ENCODE measurements around the gene CLOCK.
A peak's percentile ranks its signal among the peaks of the same experiment; 100 is the strongest.

Gene CLOCK

GRCh38 chr4:55440786-55441185, 105.9 kb downstream of the CLOCK start:
- H4K12ac ChIP-seq (ENCODE audit: low read depth, low read length) = no peak overlapping the region
- H3K18ac ChIP-seq (ENCODE audit: low read length) = no peak overlapping the region
- no peaks in the 10 kb centered on the region for H3K4me1 ChIP-seq (ENCODE audit: control insufficient read depth in 1 of 2, insufficient read depth in 2 of 2, low read length in 2 of 2)
- peaks cover 8 to 9% of the 10 kb centered on the region in 2 experiments for H3K36me3 ChIP-seq (ENCODE audit: control insufficient read depth in 1 of 2, insufficient read depth in 2 of 2, low read length in 2 of 2)
- no peak overlapping the region for H2AFZ ChIP-seq (ENCODE audit: insufficient read depth, low read length, poor library complexity)
- no peak overlapping the region for H2BK5ac ChIP-seq (ENCODE audit: low read depth, low read length, poor library complexity)
- H2BK120ac ChIP-seq (ENCODE audit: insufficient read depth, low read length, poor library complexity) = no peak overlapping the region
- H3K4ac ChIP-seq (ENCODE audit: low read depth, low read length) = no peak overlapping the region
- no peaks in the 10 kb centered on the region for H3K79me2 ChIP-seq (ENCODE audit: control insufficient read depth, insufficient read depth, low read length, poor library complexity)
- no peak overlapping the region for H4K8ac ChIP-seq (ENCODE audit: low read depth, low read length)
- no peak overlapping the region for H4K91ac ChIP-seq (ENCODE audit: low read depth, low read length)
- no peak overlapping the region for H3K4me3 ChIP-seq (ENCODE audit: low read depth, low read length)
- H3K14ac ChIP-seq (ENCODE audit: low read length) = no peak overlapping the region
- no peak overlapping the region for H2AK5ac ChIP-seq (ENCODE audit: low read length)
- no CpG with 5 or more reads among the region's 2 CpGs for WGBS (ENCODE audit: extremely low coverage, insufficient coverage, insufficient read length)
- H3K79me1 ChIP-seq (ENCODE audit: low read length) = no peaks in the 10 kb centered on the region
- no peak overlapping the region for H2BK12ac ChIP-seq (ENCODE audit: low read length)
- no peak overlapping the region for H3K27ac ChIP-seq (ENCODE audit: low read depth, low read length)
- no peak overlapping the region for H3K4me2 ChIP-seq (ENCODE audit: low read length)
- H3K27me3 ChIP-seq (ENCODE audit: insufficient read depth, low read length) = no peaks in the 10 kb centered on the region
- peak overlapping the region; percentile 48 for H3K9ac ChIP-seq (ENCODE audit: low read length)
- no peaks in the 10 kb centered on the region for H3K9me3 ChIP-seq (ENCODE audit: insufficient read depth, low read depth, low read length)
- H3K23ac ChIP-seq (ENCODE audit: low read length) = no peak overlapping the region
- DNase-seq = no peak

GRCh38 chr4:55439023-55439422, 107.7 kb downstream of the CLOCK start:
- Histone ChIP-seq H3K23ac (ENCODE audit: low read length) (no peak overlapping the region), H4K12ac (ENCODE audit: low read depth, low read length) (no peak overlapping the region), H3K27ac (ENCODE audit: low read depth, low read length) (no peak overlapping the region), H3K79me1 (ENCODE audit: low read length) (no peaks in the 10 kb centered on the region), H3K4me3 (ENCODE audit: low read depth, low read length) (no peak overlapping the region), H3K79me2 (ENCODE audit: control insufficient read depth, insufficient read depth, low read length, poor library complexity) (no peaks in the 10 kb centered on the region), H2AFZ (ENCODE audit: insufficient read depth, low read length, poor library complexity) (no peak overlapping the region), H3K9me3 (ENCODE audit: insufficient read depth, low read depth, low read length) (no peaks in the 10 kb centered on the region), H2BK120ac (ENCODE audit: insufficient read depth, low read length, poor library complexity) (no peak overlapping the region), H4K91ac (ENCODE audit: low read depth, low read length) (no peak overlapping the region), H3K9ac (ENCODE audit: low read length) (no peak overlapping the region), H3K4ac (ENCODE audit: low read depth, low read length) (no peak overlapping the region), H2BK5ac (ENCODE audit: low read depth, low read length, poor library complexity) (no peak overlapping the region), H2BK12ac (ENCODE audit: low read length) (no peak overlapping the region), H3K4me1 (ENCODE audit: control insufficient read depth in 1 of 2, insufficient read depth in 2 of 2, low read length in 2 of 2) (no peaks in the 10 kb centered on the region), H3K27me3 (ENCODE audit: insufficient read depth, low read length) (no peaks in the 10 kb centered on the region), H3K18ac (ENCODE audit: low read length) (no peak overlapping the region), H3K36me3 (ENCODE audit: control insufficient read depth in 1 of 2, insufficient read depth in 2 of 2, low read length in 2 of 2) (peaks cover 11 to 13% of the 10 kb centered on the region in 2 experiments), H3K14ac (ENCODE audit: low read length) (no peak overlapping the region), H3K4me2 (ENCODE audit: low read length) (no peak overlapping the region), H2AK5ac (ENCODE audit: low read length) (no peak overlapping the region), H4K8ac (ENCODE audit: low read depth, low read length) (no peak overlapping the region)
- no peak for DNase-seq

GRCh38 chr4:55438314-55438713, 108.4 kb downstream of the CLOCK start:
- H4K91ac ChIP-seq (ENCODE audit: low read depth, low read length) = no peak overlapping the region
- no peak overlapping the region for H2AK5ac ChIP-seq (ENCODE audit: low read length)
- no CpG with 5 or more reads among the region's 2 CpGs for WGBS (ENCODE audit: extremely low coverage, insufficient coverage, insufficient read length)
- no peak overlapping the region for H3K27ac ChIP-seq (ENCODE audit: low read depth, low read length)
- no peak overlapping the region for H3K14ac ChIP-seq (ENCODE audit: low read length)
- no peak overlapping the region for H2BK12ac ChIP-seq (ENCODE audit: low read length)
- no peak overlapping the region for H3K9ac ChIP-seq (ENCODE audit: low read length)
- H3K4me1 ChIP-seq (ENCODE audit: control insufficient read depth in 1 of 2, insufficient read depth in 2 of 2, low read length in 2 of 2) = no peaks in the 10 kb centered on the region
- no peaks in the 10 kb centered on the region for H3K9me3 ChIP-seq (ENCODE audit: insufficient read depth, low read depth, low read length)
- no peak overlapping the region for H3K4me2 ChIP-seq (ENCODE audit: low read length)
- no peak overlapping the region for H2BK120ac ChIP-seq (ENCODE audit: insufficient read depth, low read length, poor library complexity)
- no peak overlapping the region for H3K23ac ChIP-seq (ENCODE audit: low read length)
- H3K18ac ChIP-seq (ENCODE audit: low read length) = no peak overlapping the region
- no peaks in the 10 kb centered on the region for H3K79me1 ChIP-seq (ENCODE audit: low read length)
- peaks cover 11 to 13% of the 10 kb centered on the region in 2 experiments for H3K36me3 ChIP-seq (ENCODE audit: control insufficient read depth in 1 of 2, insufficient read depth in 2 of 2, low read length in 2 of 2)
- no peak overlapping the region for H4K8ac ChIP-seq (ENCODE audit: low read depth, low read length)
- H2AFZ ChIP-seq (ENCODE audit: insufficient read depth, low read length, poor library complexity) = no peak overlapping the region
- DNase-seq = no peak
- no peaks in the 10 kb centered on the region for H3K27me3 ChIP-seq (ENCODE audit: insufficient read depth, low read length)
- no peak overlapping the region for H3K4ac ChIP-seq (ENCODE audit: low read depth, low read length)
- H3K79me2 ChIP-seq (ENCODE audit: control insufficient read depth, insufficient read depth, low read length, poor library complexity) = no peaks in the 10 kb centered on the region
- H2BK5ac ChIP-seq (ENCODE audit: low read depth, low read length, poor library complexity) = no peak overlapping the region
- H3K4me3 ChIP-seq (ENCODE audit: low read depth, low read length) = no peak overlapping the region
- no peak overlapping the region for H4K12ac ChIP-seq (ENCODE audit: low read depth, low read length)

GRCh38 chr4:55437823-55438222, 108.9 kb downstream of the CLOCK start:
- Histone ChIP-seq H4K91ac (ENCODE audit: low read depth, low read length) (no peak overlapping the region), H3K9ac (ENCODE audit: low read length) (no peak overlapping the region), H3K27ac (ENCODE audit: low read depth, low read length) (no peak overlapping the region), H3K79me2 (ENCODE audit: control insufficient read depth, insufficient read depth, low read length, poor library complexity) (no peaks in the 10 kb centered on the region), H4K12ac (ENCODE audit: low read depth, low read length) (no peak overlapping the region), H3K27me3 (ENCODE audit: insufficient read depth, low read length) (no peaks in the 10 kb centered on the region), H4K8ac (ENCODE audit: low read depth, low read length) (no peak overlapping the region), H2BK5ac (ENCODE audit: low read depth, low read length, poor library complexity) (no peak overlapping the region), H3K18ac (ENCODE audit: low read length) (no peak overlapping the region), H3K14ac (ENCODE audit: low read length) (no peak overlapping the region), H3K79me1 (ENCODE audit: low read length) (no peaks in the 10 kb centered on the region), H3K4ac (ENCODE audit: low read depth, low read length) (no peak overlapping the region), H3K4me2 (ENCODE audit: low read length) (no peak overlapping the region), H3K23ac (ENCODE audit: low read length) (no peak overlapping the region), H3K4me1 (ENCODE audit: control insufficient read depth in 1 of 2, insufficient read depth in 2 of 2, low read length in 2 of 2) (no peaks in the 10 kb centered on the region), H2AK5ac (ENCODE audit: low read length) (no peak overlapping the region), H3K9me3 (ENCODE audit: insufficient read depth, low read depth, low read length) (no peaks in the 10 kb centered on the region), H2BK12ac (ENCODE audit: low read length) (no peak overlapping the region), H3K4me3 (ENCODE audit: low read depth, low read length) (no peak overlapping the region), H3K36me3 (ENCODE audit: control insufficient read depth in 1 of 2, insufficient read depth in 2 of 2, low read length in 2 of 2) (peaks cover 8 to 13% of the 10 kb centered on the region in 2 experiments), H2BK120ac (ENCODE audit: insufficient read depth, low read length, poor library complexity) (no peak overlapping the region), H2AFZ (ENCODE audit: insufficient read depth, low read length, poor library complexity) (no peak overlapping the region)
- no CpG with 5 or more reads among the region's 3 CpGs for WGBS (ENCODE audit: extremely low coverage, insufficient coverage, insufficient read length)
- DNase-seq = no peak

All from trophoblast cell (in vitro differentiated cells and primary cell).